AG10803 (cell line): ENCODE measurements around the gene PRRT4.

ENCODE experiments used
- DNase-seq: peaks from one replicate; pipeline ENCODE4 v3.0.0; 2010; ENCODE audit warnings: low read depth
- H3K4me3 ChIP-seq: 2 replicates; pipeline ENCODE4 v1.5.1; 2011; ENCODE audit warnings: mild to moderate bottlenecking, low read length, control low read depth
- CTCF ChIP-seq: conservative IDR thresholded peaks from 2 replicates; pipeline ENCODE4 v1.5.1; 2011; ENCODE audit warnings: mild to moderate bottlenecking, low read length, control low read depth, inconsistent platforms

Gene PRRT4

GRCh38 chr7:128380483-128381106 is 19.1 kb upstream of the PRRT4 start:
- no peak for TF ChIP-seq CTCF
- DNase-seq, result no peak
- H3K4me3 ChIP-seq, result no peak overlapping the region

- no peak for TF ChIP-seq CTCF
- no peak overlapping the region for H3K4me3 ChIP-seq
- no peak for DNase-seq
These were observed 18.5 kb upstream of the PRRT4 start for GRCh38 chr7:128379900-128380479.

GRCh38 chr7:128378637-128379036 is 17.1 kb upstream of the PRRT4 start:
- H3K4me3 ChIP-seq, result no peak overlapping the region
- no peak for DNase-seq
- TF ChIP-seq CTCF, result no peak

GRCh38 chr7:128376077-128376476 is 14.6 kb upstream of the PRRT4 start:
- no peak for DNase-seq

GRCh38 chr7:128374041-128374440 is 12.6 kb upstream of the PRRT4 start:
- no peak overlapping the region for H3K4me3 ChIP-seq
- TF ChIP-seq CTCF, result no peak
- no peak for DNase-seq

More at GRCh38 chr7:128376077-128376476, 14.6 kb upstream of the PRRT4 start:
- H3K4me3 ChIP-seq, result no peak overlapping the region
- no peak for TF ChIP-seq CTCF

GRCh38 chr7:128373606-128374005 is 12.1 kb upstream of the PRRT4 start:
- H3K4me3 ChIP-seq, result no peak overlapping the region
- DNase-seq, result no peak
- TF ChIP-seq CTCF, result no peak

- H3K4me3 ChIP-seq, result no peak overlapping the region
- DNase-seq, result no peak
- TF ChIP-seq CTCF, result no peak
These were observed 9.0 kb upstream of the PRRT4 start for GRCh38 chr7:128370491-128370890.
